Measurements from ENCODE around the gene TGFA.
A peak's percentile ranks its signal among the peaks of the same experiment; 100 is the strongest.

Gene TGFA

GRCh38 chr2:70504750-70505149 lies 48.9 kb downstream of the TGFA start:
- TF ChIP-seq, protein P1, sequence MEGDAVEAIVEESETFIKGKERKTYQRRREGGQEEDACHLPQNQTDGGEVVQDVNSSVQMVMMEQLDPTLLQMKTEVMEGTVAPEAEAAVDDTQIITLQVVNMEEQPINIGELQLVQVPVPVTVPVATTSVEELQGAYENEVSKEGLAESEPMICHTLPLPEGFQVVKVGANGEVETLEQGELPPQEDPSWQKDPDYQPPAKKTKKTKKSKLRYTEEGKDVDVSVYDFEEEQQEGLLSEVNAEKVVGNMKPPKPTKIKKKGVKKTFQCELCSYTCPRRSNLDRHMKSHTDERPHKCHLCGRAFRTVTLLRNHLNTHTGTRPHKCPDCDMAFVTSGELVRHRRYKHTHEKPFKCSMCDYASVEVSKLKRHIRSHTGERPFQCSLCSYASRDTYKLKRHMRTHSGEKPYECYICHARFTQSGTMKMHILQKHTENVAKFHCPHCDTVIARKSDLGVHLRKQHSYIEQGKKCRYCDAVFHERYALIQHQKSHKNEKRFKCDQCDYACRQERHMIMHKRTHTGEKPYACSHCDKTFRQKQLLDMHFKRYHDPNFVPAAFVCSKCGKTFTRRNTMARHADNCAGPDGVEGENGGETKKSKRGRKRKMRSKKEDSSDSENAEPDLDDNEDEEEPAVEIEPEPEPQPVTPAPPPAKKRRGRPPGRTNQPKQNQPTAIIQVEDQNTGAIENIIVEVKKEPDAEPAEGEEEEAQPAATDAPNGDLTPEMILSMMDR (IDR thresholded peaks at IDR 0.05; ENCODE audit: insufficient read depth, low read depth, low read length, missing control alignments) = no peak
- DNase-seq (ENCODE audit: low read depth) = no peak
- no peak overlapping the region for H3K4me3 ChIP-seq (ENCODE audit: low read length)

DNA sequence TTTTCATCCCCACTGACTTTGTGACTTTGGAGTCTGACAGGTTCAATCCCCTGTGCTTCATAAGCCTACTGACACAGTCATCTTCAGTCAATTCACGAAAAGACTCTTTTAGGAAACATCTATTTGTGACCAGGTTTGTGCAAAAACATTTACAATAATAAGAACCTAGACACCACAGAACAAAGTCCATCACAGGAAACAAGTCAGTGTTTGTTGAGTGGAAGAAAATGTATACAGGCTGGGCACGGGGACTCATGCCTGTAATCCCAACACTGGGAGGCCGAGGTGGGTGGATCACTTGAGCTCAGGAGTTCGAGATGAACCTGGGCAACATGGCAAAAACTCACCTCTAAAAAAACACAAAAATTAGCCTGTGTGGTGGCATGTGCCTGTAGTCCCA lies 49.7 kb downstream of the TGFA start:
- TF ChIP-seq, protein P1 (IDR thresholded peaks at IDR 0.05; ENCODE audit: insufficient read depth, low read depth, low read length, missing control alignments) = no peak
- H3K4me3 ChIP-seq (ENCODE audit: low read length) = no peak overlapping the region
- no peak for DNase-seq (ENCODE audit: low read depth)

DNA sequence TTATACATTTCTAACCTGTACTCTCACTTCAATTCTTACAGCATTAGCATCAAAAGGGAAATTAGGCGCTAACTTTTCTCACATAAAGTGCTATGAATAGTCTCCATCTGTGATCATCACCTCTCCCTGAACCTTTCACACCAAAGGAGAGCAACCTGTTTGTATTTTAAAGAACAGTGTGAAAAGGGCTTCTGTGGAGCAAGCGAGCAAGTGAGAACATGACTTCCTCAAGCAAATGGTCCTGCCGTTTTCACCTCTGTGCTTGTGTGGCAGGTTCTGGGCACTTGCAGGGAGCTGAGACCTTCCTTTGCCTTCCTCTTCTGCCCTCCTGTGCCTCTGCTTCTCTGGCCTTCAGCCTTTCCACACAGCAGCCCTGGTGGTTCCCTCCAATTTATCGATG lies 51.9 kb downstream of the TGFA start:
- H3K4me3 ChIP-seq (ENCODE audit: low read length) = no peak overlapping the region
- TF ChIP-seq, protein P1 (IDR thresholded peaks at IDR 0.05; ENCODE audit: insufficient read depth, low read depth, low read length, missing control alignments) = no peak
- no peak for DNase-seq (ENCODE audit: low read depth)

- H3K4me3 ChIP-seq (ENCODE audit: low read length) = no peak overlapping the region
- DNase-seq (ENCODE audit: low read depth) = no peak
- TF ChIP-seq, protein P1 (IDR thresholded peaks at IDR 0.05; ENCODE audit: insufficient read depth, low read depth, low read length, missing control alignments) = no peak
Observed at GRCh38 chr2:70501215-70501614, 52.4 kb downstream of the TGFA start.

DNA sequence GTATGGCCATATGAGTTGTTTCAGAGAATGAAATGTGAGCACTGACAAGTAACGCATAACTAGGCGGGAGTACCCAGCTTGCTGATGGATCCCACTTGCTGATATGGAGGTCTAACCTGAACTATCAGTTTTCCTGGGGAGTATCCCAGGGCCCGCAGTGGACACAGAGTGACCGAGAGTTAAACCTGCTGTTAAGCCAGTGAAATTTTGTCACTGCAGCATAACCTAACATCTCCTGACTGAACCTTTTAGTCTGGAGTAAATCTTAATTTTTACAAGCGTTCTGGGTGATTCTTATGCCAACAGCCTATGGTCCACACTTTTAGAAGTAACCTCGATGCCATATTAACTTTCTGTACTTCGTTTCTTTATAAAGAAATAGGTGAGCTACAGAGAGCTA lies 54.4 kb downstream of the TGFA start:
- TF ChIP-seq, protein P1 (IDR thresholded peaks at IDR 0.05; ENCODE audit: insufficient read depth, low read depth, low read length, missing control alignments) = no peak
- no peak for DNase-seq (ENCODE audit: low read depth)
- H3K4me3 ChIP-seq (ENCODE audit: low read length) = no peak overlapping the region

DNA sequence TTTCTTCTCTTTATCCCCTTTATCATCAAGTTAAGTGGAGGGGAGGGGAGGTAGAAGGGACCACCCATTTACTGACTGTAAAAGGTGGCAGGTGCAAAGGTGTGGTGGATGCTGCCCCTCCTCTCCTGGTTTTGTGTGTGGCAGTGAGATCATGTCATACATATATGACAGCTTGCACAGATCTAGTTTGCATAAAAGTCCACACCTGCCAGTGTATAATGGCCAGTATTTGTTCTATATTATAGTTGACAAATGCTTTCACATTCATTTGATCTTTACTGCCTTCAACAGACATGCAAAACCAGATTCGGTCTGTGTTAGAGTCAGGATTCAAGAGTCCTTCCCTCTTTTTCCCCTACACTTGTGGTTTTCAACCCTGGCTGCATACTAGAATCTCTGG lies 55.1 kb downstream of the TGFA start:
- H3K4me3 ChIP-seq (ENCODE audit: low read length) = no peak overlapping the region
- TF ChIP-seq, protein P1 (IDR thresholded peaks at IDR 0.05; ENCODE audit: insufficient read depth, low read depth, low read length, missing control alignments) = no peak
- no peak for DNase-seq (ENCODE audit: low read depth)

DNA sequence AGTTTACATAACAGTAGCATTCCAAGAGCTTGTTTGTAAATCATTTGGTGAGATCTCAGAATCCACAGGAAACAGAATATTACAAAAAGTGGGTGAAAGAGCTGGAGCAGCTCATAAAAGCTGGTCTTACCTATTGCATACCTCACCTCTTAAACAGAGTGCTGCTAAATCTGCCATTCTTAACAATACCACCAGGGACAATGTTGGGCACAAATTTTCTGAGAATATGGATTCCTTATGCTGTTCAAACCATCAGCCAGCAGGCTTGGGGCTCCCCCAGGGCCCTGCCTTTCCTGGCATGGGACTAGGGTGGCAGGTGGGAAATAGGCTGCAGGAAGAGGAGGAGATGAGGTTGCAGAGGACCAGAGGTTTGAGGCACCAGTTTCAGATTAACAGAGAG lies 55.6 kb downstream of the TGFA start:
- TF ChIP-seq, protein P1 (IDR thresholded peaks at IDR 0.05; ENCODE audit: insufficient read depth, low read depth, low read length, missing control alignments) = peak; percentile 54
- no peak overlapping the region for H3K4me3 ChIP-seq (ENCODE audit: low read length)
- peak; percentile 47 for DNase-seq (ENCODE audit: low read depth)
